Heart left ventricle (tissue), 16 donors: ENCODE data around the gene LPIN1. TPM values are rescaled to one million over a fixed set of nuclear protein-coding genes. Genes with fewer than 3 reads are reported as not detected.

Experiments
- ATAC-seq, 4 donors: fragments of 200-7000 bp; cut with Tn5 transposase; one replicate each; pipeline ENCODE4 v1.9.1; 2020 to 2022; ENCODE audit warnings: moderate library complexity in 4 of 4, mild to moderate bottlenecking in 3 of 4, moderate number of reproducible peaks in 1 of 4
- DNase-seq, 5 donors: peaks; one replicate each; pipeline ENCODE4 v3.0.0-alpha.2; 2020
- H3K27ac ChIP-seq, 12 donors: fragments of 200-600 bp; sonication (generic) in 4 of 12; one replicate each; pipeline versions ENCODE4 v1.5.0 to v1.8.0; 2016 to 2022; ENCODE audit warnings: mild to moderate bottlenecking in 2 of 12
- H3K27me3 ChIP-seq, 9 donors: fragments of 200-600 bp; sonication (generic) in 2 of 9; one replicate each; pipeline versions ENCODE4 v1.5.1 to v1.8.0; 2016 to 2022; ENCODE audit warnings: mild to moderate bottlenecking in 3 of 9
- H3K36me3 ChIP-seq, 9 donors: fragments of 200-600 bp; sonication (generic) in 2 of 9; one replicate each; pipeline versions ENCODE4 v1.5.0 to v1.8.0; 2018 to 2022; ENCODE audit warnings: mild to moderate bottlenecking in 2 of 9
- H3K4me1 ChIP-seq, 12 donors: fragments of 200-600 bp; sonication (generic) in 4 of 12; one replicate each; pipeline versions ENCODE4 v1.5.0 to v1.8.0; 2016 to 2022; ENCODE audit warnings: mild to moderate bottlenecking in 3 of 12
- H3K4me3 ChIP-seq, 12 donors: fragments of 200-600 bp; sonication (generic) in 4 of 12; one replicate each; pipeline versions ENCODE4 v1.5.0 to v1.8.0; 2017 to 2022; ENCODE audit warnings: mild to moderate bottlenecking in 9 of 12, moderate library complexity in 4 of 12
- H3K9me3 ChIP-seq, 12 donors: fragments of 200-600 bp; sonication (generic) in 4 of 12; one replicate each; pipeline versions ENCODE4 v1.5.0 to v1.8.0; 2016 to 2022; ENCODE audit warnings: mild to moderate bottlenecking in 1 of 12
- POLR2A ChIP-seq, 2 donors: fragments of 450-650 bp; IDR thresholded peaks; one replicate each; pipeline ENCODE4 v1.6.1; 2017; ENCODE audit warnings: antibody characterized with exemption in 2 of 2, mild to moderate bottlenecking in 2 of 2, moderate library complexity in 2 of 2
- WGBS, 4 donors: extraction: QIAGEN DNeasy Blood & Tissue Kit in 2 of 4; methylation state at CpG; one replicate each; pipeline versions ENCODE4 v1.1.5 to v1.1.7; 2013 to 2018; 5-methylcytosine and 5-hydroxymethylcytosine counted together
- intact Hi-C, 10 donors: fragments of 100-400 bp; cut with DNase I; formaldehyde crosslinking; loops; one replicate each; pipeline versions ENCODE4 v1.11.1 to v1.14.2; 2022
- polyA plus RNA-seq, 2 donors: library from polyadenylated mRNA; stranded (reverse); fragments of 200-250 nt; gene quantifications; one replicate each; pipeline ENCODE4 v1.2.3, GENCODE V29; 2013
- total RNA-seq, 9 donors: library from RNA; depleted of rRNA in 2 of 9; stranded (reverse); fragments of >200 nt in 2 of 9; fragmentation: NEBNext Ultra II Directional in 3 of 9; extraction: Animal tissue kit (Norgen Biotek cat#: 25700) in 3 of 9; gene quantifications; one replicate each; pipeline versions ENCODE4 v1.1.0 to v1.2.4, GENCODE V29; 2016 to 2023
- TF ChIP-seq, protein P1 (sequence below), 12 donors: fragments of 200-600 bp; sonication (generic) in 4 of 12; IDR thresholded peaks; one replicate each; pipeline versions ENCODE4 v1.5.0 to v1.8.0; 2018 to 2022; ENCODE audit warnings: antibody characterized with exemption in 12 of 12, mild to moderate bottlenecking in 5 of 12
- donor health status: ischemic (EF 13 %, LVEDD 7.1; RV severe dilation, severe dysfunction).
- donor health status: healthy with polysubstance abuse.
- donor health status: DM: no; HTN: yes; CAD: no.
- donor health status: DM: no; HTN: no; CAD: no.
- donor health status: ischemic (EF 25% LVEDD 6.9; RV normal size, moderate dysfunction).
- donor health status: ischemic (EF 25% LVEDD 5.7; RV mildly dilated, moderate dysfunction).
- donor health status: healthy.
- donor health status: DM: yes; HTN: yes; CAD: no.
- donor health status: ischemic (EF 35%, LVEDD 5.7; RV mildly dilated, moderate dysfunction).
- donor health status: nonischemic (EF 11% LVEDD 7.7; RV severe dilation, severe dysfunction).
- donor health status: DM: yes; HTN: yes; CAD: no.
- donor health status: PGD.
- donor health status: ischemic (EF 29% LVEDD 5.4; RV normal size, mild dysfunction).
- donor health status: nonischemic (EF 23%, LVEDD 6.1; RV moderate dilation, normal function).

Gene LPIN1
- total and polyA plus RNA-seq, 11 donors, result 15.0 to 57.1 (median 43.8) TPM

DNA sequence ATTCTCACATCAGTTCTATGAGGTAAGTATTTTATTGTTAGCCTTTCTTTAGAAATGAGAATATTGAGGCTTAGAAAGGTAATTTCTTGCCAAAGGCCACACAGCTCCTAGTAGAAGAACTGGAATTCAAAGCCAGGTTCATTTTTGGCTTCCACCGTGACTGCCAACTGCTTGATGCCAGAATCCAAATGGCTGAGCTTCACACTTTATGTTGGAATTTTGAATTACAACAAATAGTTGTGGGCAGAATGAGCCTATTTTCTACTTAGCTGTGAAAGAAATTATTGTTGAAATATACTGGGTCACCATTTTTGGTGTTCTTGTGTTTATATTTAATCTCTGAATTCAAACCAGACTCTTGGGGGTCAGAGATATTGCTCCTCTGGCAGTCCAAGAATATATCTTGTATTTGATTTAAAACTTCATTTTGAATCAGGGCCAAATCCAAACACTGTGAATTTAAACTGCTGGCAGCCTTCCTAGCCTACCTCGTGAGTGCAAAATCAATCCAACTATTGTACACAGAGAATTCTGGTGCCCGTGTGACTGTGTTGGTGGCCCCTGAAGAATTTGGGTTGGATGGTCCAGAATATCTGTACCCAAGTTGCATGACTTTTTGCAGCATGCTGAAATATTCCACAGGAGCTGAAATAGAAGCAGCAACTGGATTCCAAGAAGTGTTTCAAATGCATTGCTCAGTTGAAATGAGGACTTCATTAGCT, 35.6 kb upstream of the LPIN1 start:
- H3K27me3 ChIP-seq, result no peaks in the 10 kb centered on the region
- WGBS, 4 donors, result 16 to 26% (median 21%) methylated on average over 3 of the region's 3 CpGs
- no peaks in the 10 kb centered on the region for H3K9me3 ChIP-seq
- no peaks in the 10 kb centered on the region for H3K36me3 ChIP-seq
- no peak for TF ChIP-seq POLR2A (IDR thresholded peaks at IDR 0.05)
- TF ChIP-seq, protein P1, sequence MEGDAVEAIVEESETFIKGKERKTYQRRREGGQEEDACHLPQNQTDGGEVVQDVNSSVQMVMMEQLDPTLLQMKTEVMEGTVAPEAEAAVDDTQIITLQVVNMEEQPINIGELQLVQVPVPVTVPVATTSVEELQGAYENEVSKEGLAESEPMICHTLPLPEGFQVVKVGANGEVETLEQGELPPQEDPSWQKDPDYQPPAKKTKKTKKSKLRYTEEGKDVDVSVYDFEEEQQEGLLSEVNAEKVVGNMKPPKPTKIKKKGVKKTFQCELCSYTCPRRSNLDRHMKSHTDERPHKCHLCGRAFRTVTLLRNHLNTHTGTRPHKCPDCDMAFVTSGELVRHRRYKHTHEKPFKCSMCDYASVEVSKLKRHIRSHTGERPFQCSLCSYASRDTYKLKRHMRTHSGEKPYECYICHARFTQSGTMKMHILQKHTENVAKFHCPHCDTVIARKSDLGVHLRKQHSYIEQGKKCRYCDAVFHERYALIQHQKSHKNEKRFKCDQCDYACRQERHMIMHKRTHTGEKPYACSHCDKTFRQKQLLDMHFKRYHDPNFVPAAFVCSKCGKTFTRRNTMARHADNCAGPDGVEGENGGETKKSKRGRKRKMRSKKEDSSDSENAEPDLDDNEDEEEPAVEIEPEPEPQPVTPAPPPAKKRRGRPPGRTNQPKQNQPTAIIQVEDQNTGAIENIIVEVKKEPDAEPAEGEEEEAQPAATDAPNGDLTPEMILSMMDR (IDR thresholded peaks at IDR 0.05), result no peak
- peaks cover 0 to 16% (median 0%) of the 10 kb centered on the region in 12 donors for H3K4me1 ChIP-seq
- no peak for DNase-seq
- ATAC-seq, result no peak
- H3K27ac ChIP-seq, result peak overlapping the region in 1 of 12 donors; percentile 57
- intact Hi-C loops, result no loop called here
- no peak overlapping the region for H3K4me3 ChIP-seq

DNA sequence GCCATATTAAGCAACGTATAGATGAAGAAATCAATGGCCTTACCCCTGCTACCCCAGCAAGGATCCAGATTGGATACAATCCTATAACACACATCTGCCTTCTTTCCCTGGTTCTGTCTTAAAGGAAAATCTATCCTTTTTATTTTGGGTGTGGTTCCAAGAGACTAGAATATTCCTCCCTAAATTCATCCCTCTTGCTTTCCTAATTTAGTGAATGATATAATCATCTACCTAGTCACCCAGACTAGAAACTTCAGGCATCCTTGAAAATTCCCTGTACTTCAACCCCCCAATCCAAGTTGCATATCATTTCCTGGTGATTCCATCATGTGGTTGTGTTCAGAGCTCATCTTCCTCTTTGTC, 35.1 kb upstream of the LPIN1 start:
- H3K4me1 ChIP-seq, result peaks cover 0 to 16% (median 0%) of the 10 kb centered on the region in 12 donors
- H3K9me3 ChIP-seq, result no peaks in the 10 kb centered on the region
- WGBS, 4 donors, result 71 to 95% (median 85%) methylated on average over 1 of the region's 1 CpG
- DNase-seq (no peak), ATAC-seq (no peak)
- no peaks in the 10 kb centered on the region for H3K27me3 ChIP-seq
- no peak overlapping the region for H3K4me3 ChIP-seq
- no peaks in the 10 kb centered on the region for H3K36me3 ChIP-seq
- TF ChIP-seq POLR2A (IDR thresholded peaks at IDR 0.05), result no peak
- TF ChIP-seq, protein P1 (IDR thresholded peaks at IDR 0.05), result no peak
- intact Hi-C loops, result no loop called here
- H3K27ac ChIP-seq, result peak overlapping the region in 1 of 12 donors; percentile 52

DNA sequence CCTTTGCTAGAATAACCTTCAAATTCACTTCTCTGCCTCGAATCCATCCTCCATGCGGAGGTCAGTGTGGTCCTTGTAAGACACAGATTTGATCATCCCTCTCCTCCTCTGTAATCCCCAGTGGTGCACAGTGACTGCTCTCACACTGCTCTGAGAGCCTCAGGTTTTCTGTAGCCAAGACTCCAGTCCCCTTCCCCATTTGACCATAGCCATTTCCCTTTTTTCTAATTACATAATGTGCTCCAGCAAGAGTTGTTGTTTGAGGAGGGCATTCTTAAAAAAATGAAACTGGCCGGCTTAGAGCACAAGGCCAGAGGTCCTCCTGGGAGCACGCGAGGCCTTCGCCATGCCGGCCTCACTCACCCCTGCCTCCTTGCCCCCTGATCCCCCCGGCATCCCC, 34.7 kb upstream of the LPIN1 start:
- H3K9me3 ChIP-seq, result no peaks in the 10 kb centered on the region
- TF ChIP-seq POLR2A (IDR thresholded peaks at IDR 0.05), result no peak
- TF ChIP-seq, protein P1 (IDR thresholded peaks at IDR 0.05), result no peak
- 80 to 81% (median 80%) methylated on average over 8 of the region's 8 CpGs for WGBS, 4 donors
- no peak for ATAC-seq
- H3K4me1 ChIP-seq, result peaks cover 0 to 20% (median 0%) of the 10 kb centered on the region in 12 donors
- DNase-seq, result no peak
- intact Hi-C loops, result no loop called here
- no peaks in the 10 kb centered on the region for H3K36me3 ChIP-seq
- H3K27me3 ChIP-seq, result no peaks in the 10 kb centered on the region
- H3K4me3 ChIP-seq, result no peak overlapping the region
- H3K27ac ChIP-seq, result peak overlapping the region in 1 of 12 donors; percentile 52

DNA sequence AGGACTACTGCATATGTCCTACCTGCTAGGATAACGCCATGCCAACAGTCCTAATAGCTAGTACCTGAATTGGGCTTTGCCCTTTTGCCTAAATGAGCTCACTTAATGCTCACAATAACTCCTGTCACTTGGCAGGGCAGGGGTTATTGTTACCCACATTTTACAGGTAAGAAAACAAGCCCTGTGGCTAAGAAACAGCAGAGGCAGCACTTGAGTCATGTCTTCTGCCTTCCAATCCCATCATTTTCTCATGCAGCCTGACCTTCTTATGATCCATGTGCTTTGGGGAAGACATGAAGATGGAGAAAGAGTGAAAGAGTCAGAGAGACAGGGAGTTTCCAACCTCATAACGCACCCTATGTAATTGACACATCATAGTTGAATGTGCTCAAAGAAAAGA, 33.6 kb upstream of the LPIN1 start:
- Histone ChIP-seq H3K4me1 (peaks cover 0 to 27% (median 0%) of the 10 kb centered on the region in 12 donors), H3K4me3 (no peak overlapping the region), H3K27ac (no peak overlapping the region), H3K9me3 (no peaks in the 10 kb centered on the region), H3K27me3 (peaks cover 0 to 3% (median 0%) of the 10 kb centered on the region in 9 donors), H3K36me3 (no peaks in the 10 kb centered on the region)
- 86 to 99% (median 95%) methylated on average over 2 of the region's 2 CpGs for WGBS, 4 donors
- ATAC-seq (no peak), DNase-seq (no peak)
- TF ChIP-seq, protein P1 (IDR thresholded peaks at IDR 0.05), result no peak
- no peak for TF ChIP-seq POLR2A (IDR thresholded peaks at IDR 0.05)
- intact Hi-C loops, result no loop called here
